GM19240 (cell line): ENCODE data around the gene NIBAN1.
"Not testable (repeated sequence)": the region's sequence is repeated elsewhere in the genome, so short reads cannot be mapped to it uniquely, and the experiment has no call there.

Experiments
- DNase-seq: peaks from one replicate; pipeline ENCODE4 v3.0.0; 2011; ENCODE audit warnings: low spot score; ENCODE audit not compliant: insufficient read length

The NIBAN1 gene

GRCh38 chr1:184974056-184974836 is at the start of gene NIBAN1:
Gene NIBAN1, minus strand, starts transcription at chr1:184974508. Its CDS starts 152 bp downstream, at chr1:184974356.
- peak; percentile 6 for DNase-seq

GRCh38 chr1:185017966-185018365 is 43.7 kb upstream of the NIBAN1 start:
- DNase-seq, result no peak

GRCh38 chr1:185017338-185017737 is 43.0 kb upstream of the NIBAN1 start:
- DNase-seq, result no peak

GRCh38 chr1:185016880-185017279 is 42.6 kb upstream of the NIBAN1 start:
- no peak for DNase-seq

DNA sequence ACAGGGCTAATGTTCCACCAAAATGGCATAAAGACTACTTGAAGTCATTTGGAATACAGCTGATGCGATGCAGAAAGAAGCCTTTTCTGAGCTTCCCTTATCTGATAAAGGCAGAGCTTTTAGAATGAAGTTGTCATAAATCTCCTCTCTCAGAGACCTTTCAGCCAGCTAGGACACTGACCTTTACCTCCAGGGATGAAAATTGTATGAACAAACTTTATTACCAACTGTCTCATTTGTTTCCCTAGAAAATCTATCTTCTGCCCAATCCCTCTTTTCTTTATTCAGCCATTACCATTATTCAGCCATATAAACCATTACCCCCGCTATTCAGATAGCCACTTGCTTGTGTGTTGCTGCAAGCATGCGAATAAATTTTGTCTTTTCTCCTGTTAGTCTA is 41.3 kb upstream of the NIBAN1 start:
- no peak for DNase-seq

- DNase-seq, result no peak
Observed at GRCh38 chr1:185014941-185015340, 40.6 kb upstream of the NIBAN1 start.

GRCh38 chr1:185010361-185010760 is 36.1 kb upstream of the NIBAN1 start:
- DNase-seq, result no peak

- DNase-seq, result no peak
Observed at GRCh38 chr1:185008838-185009237, 34.5 kb upstream of the NIBAN1 start.

- not testable (repeated sequence) for DNase-seq
Observed at GRCh38 chr1:185001312-185001880, 27.1 kb upstream of the NIBAN1 start.

GRCh38 chr1:184999974-185000373 is 25.7 kb upstream of the NIBAN1 start:
- not testable (repeated sequence) for DNase-seq

GRCh38 chr1:184994301-184994700 is 20.0 kb upstream of the NIBAN1 start:
- DNase-seq, result no peak

- DNase-seq, result no peak
Observed at GRCh38 chr1:184992271-184992670, 18.0 kb upstream of the NIBAN1 start.

GRCh38 chr1:184990204-184990603 is 15.9 kb upstream of the NIBAN1 start:
- DNase-seq, result no peak

DNA sequence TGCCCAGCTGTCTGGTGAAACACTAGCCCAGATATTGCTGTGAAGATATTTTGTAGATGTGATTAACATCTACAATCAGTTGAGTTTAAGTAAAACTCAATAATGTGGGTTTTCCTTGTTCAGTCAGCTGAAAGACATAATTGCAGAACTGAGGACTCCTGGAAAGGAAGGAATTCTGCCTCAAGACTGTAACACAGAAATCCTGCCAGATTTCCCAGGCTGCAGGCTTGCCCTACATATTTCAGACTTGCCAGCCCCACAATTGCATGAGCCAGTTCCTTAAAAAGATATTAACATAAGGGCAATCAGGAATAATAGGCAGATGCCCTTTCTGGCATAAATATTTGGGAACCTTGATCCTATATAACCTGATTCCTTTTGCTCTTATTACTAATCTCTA is 14.2 kb upstream of the NIBAN1 start:
- DNase-seq, result no peak

DNA sequence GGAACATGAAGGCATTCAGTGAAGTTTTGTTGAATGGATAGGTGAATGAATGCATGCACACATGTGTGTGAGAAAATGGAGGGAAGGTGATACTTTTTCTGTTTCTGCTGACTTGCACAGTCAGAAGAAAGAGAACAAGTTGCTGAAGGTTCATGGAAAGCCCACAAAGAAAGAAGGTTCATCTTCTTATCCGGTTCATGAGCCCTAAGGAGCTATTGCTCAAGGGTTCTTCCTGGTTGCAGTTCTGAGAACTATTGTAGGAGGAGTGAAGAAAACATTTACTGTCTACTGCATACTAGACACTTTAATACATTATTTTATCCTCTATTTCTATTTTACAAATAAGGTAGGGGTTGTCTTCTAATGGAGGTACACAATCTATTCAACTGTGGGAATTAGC is 13.4 kb upstream of the NIBAN1 start:
- no peak for DNase-seq

DNA sequence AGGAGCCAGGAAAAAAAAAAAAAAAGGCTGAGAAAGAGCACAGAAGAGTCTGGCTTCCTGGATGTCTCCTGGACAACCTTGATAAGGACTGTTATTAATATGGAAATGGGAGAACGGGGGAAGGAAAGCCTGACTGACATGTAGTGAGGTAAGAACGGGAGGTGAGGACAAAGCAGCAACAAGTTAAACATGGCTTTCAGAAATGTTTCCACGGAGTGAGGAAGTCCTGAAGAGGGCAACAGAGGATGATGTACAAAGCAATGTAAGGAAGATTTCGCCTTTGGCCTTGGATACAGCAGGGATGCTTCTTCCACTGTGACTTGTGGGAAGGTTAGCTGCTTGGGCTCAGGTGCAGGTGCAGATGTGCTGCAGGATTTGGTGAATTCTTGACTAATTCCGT is 11.9 kb upstream of the NIBAN1 start:
- DNase-seq, result no peak

DNA sequence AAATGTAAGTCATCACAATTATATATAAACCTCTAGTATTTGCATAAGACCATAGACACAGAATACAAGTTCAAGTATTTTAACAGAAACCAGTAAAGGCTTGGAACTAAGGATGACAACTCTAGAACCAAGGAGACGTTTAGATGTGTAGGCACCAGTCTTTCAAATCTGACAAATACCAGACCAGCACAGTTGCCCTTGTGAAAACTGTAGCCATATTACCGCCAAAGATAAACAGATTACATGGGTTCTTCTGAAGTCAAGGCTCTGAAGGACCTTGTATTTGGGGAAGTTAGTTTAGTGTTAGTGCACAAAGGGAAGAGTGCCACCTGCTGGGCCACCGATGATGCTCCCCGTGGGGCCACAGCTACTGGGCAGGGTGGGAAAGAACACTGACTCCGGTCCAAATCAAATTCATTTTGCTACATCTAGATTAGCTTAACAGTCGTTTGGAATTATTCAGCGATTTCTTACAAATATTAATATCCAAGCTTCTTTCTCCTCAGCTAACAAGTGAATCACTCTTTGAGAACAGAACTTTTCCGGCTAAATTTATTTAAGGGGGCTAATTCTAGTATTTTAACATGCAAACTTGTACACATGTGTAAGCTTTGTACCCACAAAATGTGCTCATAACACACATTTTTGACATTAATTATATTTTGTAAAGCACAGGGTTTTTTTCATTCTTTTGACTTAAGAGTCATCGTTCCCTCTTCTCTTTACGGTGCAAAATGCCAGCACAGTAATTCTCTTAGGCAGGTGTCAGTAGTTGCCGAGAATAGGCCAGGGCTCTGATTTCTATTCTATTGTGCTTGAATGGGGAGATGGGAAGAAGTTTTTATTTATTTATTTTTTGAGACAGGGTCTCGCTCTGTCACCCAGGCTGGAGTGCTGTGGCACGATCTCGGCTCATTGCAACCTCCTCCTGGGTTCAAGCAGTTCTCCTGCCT is 8.0 kb upstream of the NIBAN1 start:
- DNase-seq, result peak; percentile 29

DNA sequence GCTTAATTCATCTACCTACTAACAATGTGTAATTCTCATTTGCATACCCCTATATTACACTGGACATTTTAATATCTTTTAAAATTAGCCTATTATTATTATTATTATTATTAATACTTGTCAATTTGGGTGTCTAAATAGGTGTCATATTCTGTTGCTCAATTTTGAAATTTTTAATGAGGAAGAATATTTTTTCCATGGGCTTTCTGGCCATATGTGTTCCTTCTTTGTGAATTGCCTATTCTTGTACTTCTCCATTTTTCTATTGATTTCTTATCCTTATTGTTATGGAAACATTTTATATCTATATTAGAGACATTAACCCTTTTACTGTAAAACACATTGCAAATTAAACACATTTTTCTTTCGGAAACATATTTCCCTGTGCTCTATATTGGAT is 6.4 kb upstream of the NIBAN1 start:
- no peak for DNase-seq

- no peak for DNase-seq
Observed at GRCh38 chr1:184975208-184975870, 1.0 kb upstream of the NIBAN1 start.

GRCh38 chr1:184974837-184975115 is 468 bp upstream of the NIBAN1 start:
- DNase-seq, result no peak

DNA sequence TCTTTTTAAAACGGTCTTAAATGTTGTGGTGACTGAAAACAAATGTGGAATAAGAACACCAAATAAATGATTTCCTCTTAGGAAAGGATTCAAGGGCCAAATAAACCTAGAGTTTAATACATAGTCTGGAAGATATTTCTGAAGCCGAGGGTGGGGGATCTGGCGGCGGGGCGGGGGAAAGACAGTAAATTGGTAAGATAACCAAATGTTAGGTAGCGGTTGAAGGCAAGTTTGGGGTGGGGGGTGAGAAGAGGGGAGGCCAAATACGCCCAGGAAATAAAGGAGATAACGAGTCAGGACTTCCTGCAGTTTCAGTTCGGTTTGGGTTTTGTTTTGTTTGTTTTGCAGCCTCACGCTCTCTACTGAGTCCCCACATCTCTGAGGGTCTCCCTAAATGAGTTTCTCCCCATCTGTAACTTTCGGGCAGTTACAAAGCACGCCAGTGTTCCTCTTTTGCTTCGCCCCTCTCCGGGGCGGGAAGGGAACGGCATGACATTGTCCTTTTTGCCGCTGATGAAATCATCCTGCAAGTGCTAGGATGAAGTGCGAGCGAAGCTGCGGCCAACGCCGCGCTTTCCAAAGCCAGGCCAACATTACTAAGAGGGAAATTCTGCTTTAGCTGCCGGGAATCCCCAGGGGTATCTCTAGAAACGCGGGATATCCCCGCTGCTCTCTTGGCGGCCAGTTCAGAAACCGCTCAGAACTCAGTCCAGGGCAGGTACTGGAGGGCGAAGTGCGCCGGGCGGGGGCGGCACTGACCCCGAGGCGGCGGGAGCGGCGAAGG is 844 bp downstream of the NIBAN1 start:
- DNase-seq, result peak; percentile 11
